HG03103 (cell line): Measurements from ENCODE around the gene DDIT4.
"Not testable (repeated sequence)": the region's sequence is repeated elsewhere in the genome, so short reads cannot be mapped to it uniquely, and the experiment has no call there.

ENCODE experiments used
- ATAC-seq: cut with Tn5 transposase; IDR thresholded peaks from one replicate; pipeline ENCODE4 v1.9.1; 2021; ENCODE audit warnings: low read depth; ENCODE audit not compliant: unreplicated experiment

DDIT4 gene

GRCh38 chr10:72265990-72266865 lies 7.5 kb upstream of the DDIT4 start:
- no peak for ATAC-seq

GRCh38 chr10:72267381-72267780 lies 6.3 kb upstream of the DDIT4 start:
- no peak for ATAC-seq

- ATAC-seq, result no peak
These were observed 5.8 kb upstream of the DDIT4 start for GRCh38 chr10:72267819-72268399.

- ATAC-seq, result not testable (repeated sequence)
These were observed 5.1 kb upstream of the DDIT4 start for GRCh38 chr10:72268475-72269200.

- ATAC-seq, result no peak
These were observed 3.0 kb upstream of the DDIT4 start for GRCh38 chr10:72270607-72271281.

DNA sequence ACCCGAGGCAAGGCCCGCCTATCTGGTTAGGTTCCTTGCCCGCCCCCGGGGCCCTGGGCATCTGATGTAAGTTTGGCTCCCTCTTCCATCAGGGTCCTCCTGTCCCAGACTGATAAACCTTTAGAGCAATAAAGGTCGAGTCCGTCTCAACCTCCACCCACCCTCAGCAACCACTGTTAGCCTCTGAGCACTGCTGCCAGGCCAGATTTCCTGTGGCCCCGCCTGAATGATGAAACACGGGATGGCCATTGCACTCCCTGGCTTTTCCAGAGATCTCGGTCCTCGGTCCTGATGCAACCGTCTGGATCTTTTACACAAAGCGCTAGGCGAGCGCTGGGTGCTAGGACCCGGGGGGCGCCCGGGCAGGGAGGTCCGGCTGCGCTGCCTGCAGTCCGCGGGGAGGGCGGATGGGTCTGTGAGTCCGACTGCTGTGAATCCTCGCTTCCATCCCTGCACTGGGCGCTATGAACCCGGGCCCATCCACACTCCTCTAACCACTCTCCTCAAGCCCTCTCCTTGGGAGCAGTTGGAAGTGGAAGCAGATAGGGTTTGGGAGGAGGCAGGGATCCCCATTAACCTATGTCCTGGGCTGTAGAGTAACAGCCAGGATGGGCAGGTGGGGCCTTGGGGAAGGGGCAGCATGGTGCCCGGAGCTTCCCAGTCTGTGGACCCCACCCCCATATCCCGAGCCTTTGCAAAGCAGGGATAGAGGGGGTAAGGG lies 875 bp upstream of the DDIT4 start:
- ATAC-seq, result no peak

GRCh38 chr10:72274213-72274729 lies 547 bp downstream of the DDIT4 start:
- ATAC-seq, result no peak

DNA sequence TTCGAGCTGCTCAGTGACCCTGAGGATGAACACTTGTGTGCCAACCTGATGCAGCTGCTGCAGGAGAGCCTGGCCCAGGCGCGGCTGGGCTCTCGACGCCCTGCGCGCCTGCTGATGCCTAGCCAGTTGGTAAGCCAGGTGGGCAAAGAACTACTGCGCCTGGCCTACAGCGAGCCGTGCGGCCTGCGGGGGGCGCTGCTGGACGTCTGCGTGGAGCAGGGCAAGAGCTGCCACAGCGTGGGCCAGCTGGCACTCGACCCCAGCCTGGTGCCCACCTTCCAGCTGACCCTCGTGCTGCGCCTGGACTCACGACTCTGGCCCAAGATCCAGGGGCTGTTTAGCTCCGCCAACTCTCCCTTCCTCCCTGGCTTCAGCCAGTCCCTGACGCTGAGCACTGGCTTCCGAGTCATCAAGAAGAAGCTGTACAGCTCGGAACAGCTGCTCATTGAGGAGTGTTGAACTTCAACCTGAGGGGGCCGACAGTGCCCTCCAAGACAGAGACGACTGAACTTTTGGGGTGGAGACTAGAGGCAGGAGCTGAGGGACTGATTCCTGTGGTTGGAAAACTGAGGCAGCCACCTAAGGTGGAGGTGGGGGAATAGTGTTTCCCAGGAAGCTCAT lies 1.1 kb downstream of the DDIT4 start:
- no peak for ATAC-seq

DNA sequence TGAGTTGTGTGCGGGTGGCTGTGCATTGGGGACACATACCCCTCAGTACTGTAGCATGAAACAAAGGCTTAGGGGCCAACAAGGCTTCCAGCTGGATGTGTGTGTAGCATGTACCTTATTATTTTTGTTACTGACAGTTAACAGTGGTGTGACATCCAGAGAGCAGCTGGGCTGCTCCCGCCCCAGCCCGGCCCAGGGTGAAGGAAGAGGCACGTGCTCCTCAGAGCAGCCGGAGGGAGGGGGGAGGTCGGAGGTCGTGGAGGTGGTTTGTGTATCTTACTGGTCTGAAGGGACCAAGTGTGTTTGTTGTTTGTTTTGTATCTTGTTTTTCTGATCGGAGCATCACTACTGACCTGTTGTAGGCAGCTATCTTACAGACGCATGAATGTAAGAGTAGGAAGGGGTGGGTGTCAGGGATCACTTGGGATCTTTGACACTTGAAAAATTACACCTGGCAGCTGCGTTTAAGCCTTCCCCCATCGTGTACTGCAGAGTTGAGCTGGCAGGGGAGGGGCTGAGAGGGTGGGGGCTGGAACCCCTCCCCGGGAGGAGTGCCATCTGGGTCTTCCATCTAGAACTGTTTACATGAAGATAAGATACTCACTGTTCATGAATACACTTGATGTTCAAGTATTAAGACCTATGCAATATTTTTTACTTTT lies 1.8 kb downstream of the DDIT4 start:
- ATAC-seq, result no peak

GRCh38 chr10:72276013-72276387 lies 2.3 kb downstream of the DDIT4 start:
- ATAC-seq, result no peak

GRCh38 chr10:72276421-72277339 lies 3.0 kb downstream of the DDIT4 start:
- no peak for ATAC-seq

DNA sequence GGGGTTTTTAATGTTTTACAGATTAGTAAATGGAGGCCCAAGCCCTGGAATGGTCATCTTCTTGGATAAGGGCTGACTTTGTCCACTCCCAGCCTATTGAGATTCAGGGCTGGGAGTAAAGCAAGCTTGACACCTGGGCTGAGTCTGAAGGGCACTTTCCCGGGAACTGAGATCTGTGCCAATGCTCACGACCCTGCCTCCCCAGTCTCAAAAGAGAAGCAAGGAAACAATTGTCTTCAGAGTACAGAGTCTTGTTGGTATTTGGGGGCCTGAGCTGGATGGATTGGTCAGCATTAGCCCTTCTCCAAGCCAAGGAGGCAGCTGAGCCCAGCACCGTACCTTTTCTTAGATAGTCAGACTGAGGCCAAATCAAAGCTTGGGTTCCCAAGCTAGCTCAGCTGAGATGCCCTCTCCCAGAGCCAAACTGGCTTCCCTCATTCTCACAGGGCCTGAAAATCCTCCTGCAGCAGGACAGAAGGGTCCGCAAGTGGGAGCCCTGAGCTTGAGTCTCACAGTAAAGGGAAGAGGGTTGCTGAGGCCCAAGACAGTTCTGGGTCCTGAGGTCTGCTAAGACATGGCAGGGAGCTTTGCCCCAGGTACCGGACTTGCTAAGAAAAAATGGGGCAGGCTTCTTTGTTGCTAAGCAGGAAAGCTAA lies 3.7 kb downstream of the DDIT4 start:
- ATAC-seq, result no peak

GRCh38 chr10:72277996-72278667 lies 4.4 kb downstream of the DDIT4 start:
- ATAC-seq, result no peak

GRCh38 chr10:72278668-72279393 lies 5.1 kb downstream of the DDIT4 start:
- no peak for ATAC-seq

- not testable (repeated sequence) for ATAC-seq
These were observed 5.9 kb downstream of the DDIT4 start for GRCh38 chr10:72279587-72279986.

DNA sequence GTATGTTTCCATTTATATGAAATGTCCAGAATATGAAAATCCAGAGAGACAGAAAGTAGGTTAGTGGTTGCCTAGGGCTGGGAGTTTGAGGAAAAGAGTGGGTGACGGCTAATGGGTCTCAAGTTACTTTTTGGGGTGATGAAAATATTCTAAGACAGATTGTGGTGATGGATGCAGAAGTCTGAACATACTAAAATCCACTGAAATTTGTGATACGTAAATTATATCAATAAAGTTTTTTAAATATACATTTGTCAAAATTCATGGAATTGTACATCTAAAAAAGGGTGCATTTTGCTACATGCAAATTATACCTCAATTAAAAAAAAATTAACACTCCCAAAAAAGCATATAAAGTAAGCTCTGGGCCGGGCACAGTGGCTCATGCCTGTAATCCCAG lies 9.4 kb downstream of the DDIT4 start:
- ATAC-seq, result no peak
